ENCODE results near the gene NPY1R.

The NPY1R gene

DNA sequence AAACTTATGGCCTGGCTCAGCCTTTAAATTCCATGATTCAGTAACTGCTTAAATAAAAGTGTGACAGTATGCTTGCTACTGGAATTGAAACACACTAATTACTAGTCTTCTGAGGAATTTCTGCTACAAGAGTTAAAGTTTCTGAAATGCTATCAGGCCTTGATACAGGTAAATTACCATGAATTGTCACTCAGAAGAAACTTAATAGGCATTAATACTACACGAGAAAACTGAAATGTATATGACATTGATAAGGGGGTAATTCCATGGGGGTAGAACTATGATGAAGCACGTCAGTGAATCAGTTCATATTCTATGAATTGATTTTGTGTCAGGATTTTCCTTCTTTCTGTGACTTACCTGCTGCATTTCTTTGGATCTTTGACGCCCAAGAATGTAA is 3.0 kb upstream of the NPY1R start:
- Histone ChIP-seq H3K9me3 (no peaks in the 10 kb centered on the region), H3K27ac (peak overlapping the region in 1 of 2 donors; percentile 87), H3K36me3 (no peaks in the 10 kb centered on the region), H3K27me3 (no peaks in the 10 kb centered on the region), H3K4me3 (no peak overlapping the region), H3K4me1 (peaks cover 0 to 42% (median 0%) of the 10 kb centered on the region in 4 donors)
- intact Hi-C loops (cut with DNase I; ENCODE audit: low total_unique reads): loop anchor here (10.0 kb wide), 3 partner anchors 171 to 291 kb away; partner anchors contain the start of gene NAF1
- TF ChIP-seq, protein P1, sequence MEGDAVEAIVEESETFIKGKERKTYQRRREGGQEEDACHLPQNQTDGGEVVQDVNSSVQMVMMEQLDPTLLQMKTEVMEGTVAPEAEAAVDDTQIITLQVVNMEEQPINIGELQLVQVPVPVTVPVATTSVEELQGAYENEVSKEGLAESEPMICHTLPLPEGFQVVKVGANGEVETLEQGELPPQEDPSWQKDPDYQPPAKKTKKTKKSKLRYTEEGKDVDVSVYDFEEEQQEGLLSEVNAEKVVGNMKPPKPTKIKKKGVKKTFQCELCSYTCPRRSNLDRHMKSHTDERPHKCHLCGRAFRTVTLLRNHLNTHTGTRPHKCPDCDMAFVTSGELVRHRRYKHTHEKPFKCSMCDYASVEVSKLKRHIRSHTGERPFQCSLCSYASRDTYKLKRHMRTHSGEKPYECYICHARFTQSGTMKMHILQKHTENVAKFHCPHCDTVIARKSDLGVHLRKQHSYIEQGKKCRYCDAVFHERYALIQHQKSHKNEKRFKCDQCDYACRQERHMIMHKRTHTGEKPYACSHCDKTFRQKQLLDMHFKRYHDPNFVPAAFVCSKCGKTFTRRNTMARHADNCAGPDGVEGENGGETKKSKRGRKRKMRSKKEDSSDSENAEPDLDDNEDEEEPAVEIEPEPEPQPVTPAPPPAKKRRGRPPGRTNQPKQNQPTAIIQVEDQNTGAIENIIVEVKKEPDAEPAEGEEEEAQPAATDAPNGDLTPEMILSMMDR (IDR thresholded peaks at IDR 0.05): no peak
- no peak for DNase-seq

DNA sequence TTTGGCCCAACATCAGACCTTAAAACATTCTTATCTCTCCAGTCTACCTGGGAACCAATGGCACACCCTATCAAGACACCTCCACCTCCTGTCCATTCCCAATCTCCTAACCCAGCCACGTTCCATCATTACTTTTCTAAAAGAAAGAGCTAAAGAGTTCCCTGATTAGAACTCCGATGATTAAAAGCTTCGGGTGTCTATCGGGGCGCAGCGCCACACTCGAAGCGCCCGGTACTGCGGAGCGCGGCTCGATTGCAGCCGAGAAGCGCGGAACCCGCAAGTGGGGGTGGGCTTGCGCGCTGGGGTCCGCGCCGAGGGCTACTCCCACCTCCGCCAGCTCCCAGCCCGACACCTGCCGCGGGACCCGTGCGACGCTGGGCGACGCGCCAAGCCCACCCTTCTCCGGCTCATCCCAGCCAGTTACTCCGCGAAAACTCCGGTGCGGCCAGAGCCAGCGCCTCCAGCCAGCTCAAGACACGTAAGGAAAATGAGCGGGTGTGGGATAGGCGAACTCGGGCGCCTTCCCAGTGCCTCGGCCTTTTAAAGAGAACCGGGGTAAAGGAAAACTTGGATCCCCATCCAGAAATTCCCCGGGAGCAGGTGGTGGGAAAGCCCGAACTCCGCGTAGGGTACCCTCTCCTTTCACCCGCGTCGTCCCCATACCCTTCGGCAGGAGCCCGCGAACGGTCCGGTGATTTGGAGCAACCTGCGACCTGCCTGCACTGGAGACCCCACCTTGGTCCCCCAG is 593 bp downstream of the NPY1R start:
- Histone ChIP-seq H3K27me3 (no peaks in the 10 kb centered on the region), H3K36me3 (no peaks in the 10 kb centered on the region), H3K9me3 (no peaks in the 10 kb centered on the region), H3K4me1 (peaks cover 0 to 51% (median 2%) of the 10 kb centered on the region in 4 donors), H3K27ac (peak overlapping the region; percentile 84 to 87), H3K4me3 (peak overlapping the region; percentile 84 to 90)
- TF ChIP-seq, protein P1 (IDR thresholded peaks at IDR 0.05): peak in 1 of 2 experiments; percentile 18
- intact Hi-C loops (cut with DNase I; ENCODE audit: low total_unique reads): loop anchor here (10.0 kb wide), 3 partner anchors 167 to 287 kb away; partner anchors contain the start of gene NAF1
- peak in 1 of 2 donors; percentile 71 for DNase-seq

DNA sequence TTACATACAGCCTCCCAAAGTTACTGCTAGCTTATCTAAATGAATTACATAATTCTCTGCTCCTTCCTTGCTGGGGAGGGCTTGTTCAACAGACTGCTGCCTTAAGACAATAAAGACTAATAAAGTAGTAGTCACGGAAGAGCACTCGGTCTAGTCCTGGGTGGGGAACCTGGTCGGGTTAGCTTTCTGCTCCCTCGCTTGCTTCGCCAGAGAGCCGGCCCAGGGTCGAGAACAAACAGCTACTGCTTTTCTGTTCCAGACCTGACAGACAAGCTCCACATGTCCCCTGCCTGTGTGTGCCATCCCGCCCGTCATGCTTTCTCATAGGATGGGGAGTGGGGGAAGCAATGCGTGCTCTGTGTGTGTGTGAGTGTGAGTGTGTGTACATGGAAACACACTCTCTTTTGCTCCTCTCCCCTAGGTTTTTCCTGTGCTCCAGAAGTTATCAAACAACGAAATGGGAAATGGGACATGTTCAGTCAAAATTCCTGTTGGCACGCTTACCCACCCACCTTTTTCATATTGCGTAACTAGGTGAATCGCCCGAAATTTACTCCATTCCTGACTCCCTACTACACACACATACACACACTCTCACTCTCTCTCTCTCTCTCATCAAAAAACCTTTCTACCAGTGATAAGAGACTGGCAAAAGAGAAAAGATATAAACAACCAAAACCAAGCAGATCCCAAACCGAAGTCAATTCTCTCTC is 1.3 kb downstream of the NPY1R start:
- DNase-seq: peak in 1 of 2 donors; percentile 64
- Histone ChIP-seq H3K4me3 (peak overlapping the region; percentile 84 to 90), H3K4me1 (peaks cover 0 to 44% (median 2%) of the 10 kb centered on the region in 4 donors), H3K27me3 (no peaks in the 10 kb centered on the region), H3K9me3 (no peaks in the 10 kb centered on the region), H3K36me3 (peaks cover 0 to 4% (median 4%) of the 10 kb centered on the region in 3 donors), H3K27ac (peak overlapping the region; percentile 84 to 87)
- intact Hi-C loops (cut with DNase I; ENCODE audit: low total_unique reads): loop anchor here (10.0 kb wide), 3 partner anchors 166 to 286 kb away; partner anchors contain the start of gene NAF1
- TF ChIP-seq, protein P1 (IDR thresholded peaks at IDR 0.05): no peak

DNA sequence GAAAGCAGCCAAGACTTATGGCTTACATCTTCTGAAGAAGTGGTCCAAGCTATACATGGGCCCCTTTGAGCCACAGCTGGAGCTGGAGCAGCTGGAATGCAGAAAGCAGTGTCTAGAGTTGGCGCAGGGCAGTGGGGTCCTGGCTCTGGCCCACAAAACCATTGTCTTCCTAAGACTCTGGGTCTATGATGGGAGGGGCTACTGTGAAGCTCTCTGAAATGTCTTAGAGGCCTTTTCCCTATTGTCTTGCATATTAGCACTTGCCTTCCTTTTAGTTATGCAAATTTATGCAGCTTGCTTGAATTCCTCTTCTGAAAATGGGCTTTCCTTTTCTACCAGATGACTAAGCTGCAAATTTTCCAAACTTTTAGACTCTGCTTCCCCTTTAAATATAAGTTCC is 15.3 kb downstream of the NPY1R start:
- Histone ChIP-seq H3K27me3 (no peaks in the 10 kb centered on the region), H3K36me3 (no peaks in the 10 kb centered on the region), H3K27ac (no peak overlapping the region), H3K4me3 (no peak overlapping the region), H3K9me3 (peaks cover 8 to 29% (median 24%) of the 10 kb centered on the region in 3 donors), H3K4me1 (no peaks in the 10 kb centered on the region)
- TF ChIP-seq, protein P1 (IDR thresholded peaks at IDR 0.05): no peak
- intact Hi-C loops (cut with DNase I; ENCODE audit: low total_unique reads): no loop called here
- no peak for DNase-seq

DNA sequence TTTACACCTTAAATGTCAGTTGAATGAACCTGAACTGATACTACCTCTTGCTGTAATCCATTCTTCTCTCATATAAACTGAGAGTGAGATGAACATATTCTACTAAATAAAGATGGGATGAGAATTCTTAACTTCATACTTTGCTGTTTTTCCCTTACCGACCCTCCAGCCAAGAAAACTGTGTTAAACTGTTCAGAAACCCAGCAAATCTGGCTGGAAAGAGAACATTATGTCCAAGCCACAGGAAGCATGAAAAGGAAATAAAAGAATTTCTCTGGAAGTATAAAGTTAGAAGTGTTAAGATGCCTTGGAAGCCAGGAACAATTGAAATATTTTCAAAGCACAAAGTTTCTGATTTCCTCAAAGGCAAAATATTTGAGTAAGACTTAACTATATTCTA is 22.9 kb downstream of the NPY1R start:
- H3K27ac ChIP-seq: no peak overlapping the region
- no peaks in the 10 kb centered on the region for H3K36me3 ChIP-seq
- TF ChIP-seq, protein P1 (IDR thresholded peaks at IDR 0.05): no peak
- no peaks in the 10 kb centered on the region for H3K9me3 ChIP-seq
- DNase-seq: no peak
- no peak overlapping the region for H3K4me3 ChIP-seq
- H3K4me1 ChIP-seq: no peaks in the 10 kb centered on the region
- no peaks in the 10 kb centered on the region for H3K27me3 ChIP-seq
- intact Hi-C loops (cut with DNase I; ENCODE audit: low total_unique reads): no loop called here

All from tibial artery (tissue), 4 donors.